HG03139 (cell line): ENCODE results near the gene TPCN1.

Experiments
- ATAC-seq: cut with Tn5 transposase; IDR thresholded peaks from one replicate; pipeline ENCODE4 v1.9.1; 2021; ENCODE audit not compliant: unreplicated experiment

The TPCN1 gene

DNA sequence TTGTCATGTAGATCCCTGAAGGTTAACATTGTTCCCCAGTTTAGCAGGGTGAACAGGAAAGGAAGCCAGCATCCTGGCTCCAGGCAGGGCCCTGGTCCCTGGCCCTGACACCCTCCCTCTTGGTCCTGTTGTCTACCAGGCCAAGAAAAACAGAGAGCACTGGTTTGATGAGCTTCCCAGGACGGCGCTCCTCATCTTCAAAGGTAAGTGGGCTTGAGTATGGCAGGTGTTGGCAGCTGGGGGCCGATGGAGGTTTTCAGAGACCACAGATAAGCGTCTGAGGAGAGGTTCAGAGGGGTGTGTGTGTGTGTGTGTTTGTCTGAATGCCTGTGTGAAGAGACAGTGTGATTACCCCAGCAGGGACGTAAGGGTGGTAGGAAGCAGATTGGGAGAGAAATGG, 57.4 kb downstream of the TPCN1 start:
- ATAC-seq: no peak

- no peak for ATAC-seq
Observed at GRCh38 chr12:113284751-113285150, 63.5 kb downstream of the TPCN1 start.

GRCh38 chr12:113285679-113286610, 64.7 kb downstream of the TPCN1 start:
- ATAC-seq: no peak

- no peak for ATAC-seq
Observed at GRCh38 chr12:113286712-113287111, 65.4 kb downstream of the TPCN1 start.

DNA sequence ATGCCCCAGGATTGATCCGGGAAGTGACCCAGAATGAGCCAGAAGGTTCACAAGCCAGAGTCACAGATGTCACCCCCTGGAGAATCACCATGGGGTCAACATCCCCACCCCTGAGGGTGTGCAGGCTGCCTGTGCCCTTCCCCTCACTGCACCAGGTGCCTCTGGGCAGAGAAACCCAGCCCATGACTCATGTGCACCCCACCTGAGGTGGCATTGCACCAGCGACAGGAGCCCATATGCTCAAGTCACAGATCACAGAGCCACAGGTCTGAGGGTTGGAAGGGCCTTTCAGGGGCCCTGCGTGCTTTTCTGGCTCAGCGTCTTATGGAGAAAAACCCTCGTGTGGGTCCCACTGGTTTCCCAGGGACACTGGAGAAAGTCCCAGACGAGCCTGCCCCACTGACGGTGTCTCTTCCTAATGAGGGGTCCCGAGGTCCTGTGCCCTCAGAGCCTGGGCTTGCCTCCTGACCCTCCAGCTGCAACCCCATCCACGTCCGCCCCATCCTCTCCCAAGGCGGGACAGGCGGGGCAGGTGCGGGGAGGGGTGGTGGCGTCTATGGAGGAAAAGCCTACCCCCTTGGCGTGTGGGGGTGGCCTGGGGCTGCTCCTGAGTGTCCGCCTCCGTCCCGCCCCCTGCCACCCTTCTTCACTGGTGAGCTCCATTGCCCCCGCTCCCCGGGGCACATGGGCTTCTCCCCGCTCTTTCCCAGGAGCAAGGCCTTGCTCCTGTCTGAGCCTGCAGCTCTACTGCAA, 66.1 kb downstream of the TPCN1 start:
- ATAC-seq: no peak

DNA sequence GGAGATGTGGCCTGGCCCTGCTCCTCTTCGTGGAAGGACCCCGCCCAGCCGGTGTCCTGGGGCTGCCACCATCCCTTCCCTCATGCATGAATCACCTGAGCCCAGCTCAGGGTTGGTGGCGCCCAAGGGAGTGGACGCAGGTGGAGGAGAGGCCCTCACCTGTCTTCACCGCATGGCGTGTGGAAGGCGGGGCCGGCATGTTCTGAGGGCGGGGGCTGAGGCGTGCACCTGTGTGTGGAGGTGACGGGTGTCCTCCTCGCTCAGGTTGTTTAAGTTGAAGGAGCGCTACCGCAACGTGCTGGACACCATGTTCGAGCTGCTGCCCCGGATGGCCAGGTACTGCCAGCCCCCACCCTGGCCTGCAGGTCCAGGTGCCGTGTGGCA, 66.6 kb downstream of the TPCN1 start:
- ATAC-seq: no peak

DNA sequence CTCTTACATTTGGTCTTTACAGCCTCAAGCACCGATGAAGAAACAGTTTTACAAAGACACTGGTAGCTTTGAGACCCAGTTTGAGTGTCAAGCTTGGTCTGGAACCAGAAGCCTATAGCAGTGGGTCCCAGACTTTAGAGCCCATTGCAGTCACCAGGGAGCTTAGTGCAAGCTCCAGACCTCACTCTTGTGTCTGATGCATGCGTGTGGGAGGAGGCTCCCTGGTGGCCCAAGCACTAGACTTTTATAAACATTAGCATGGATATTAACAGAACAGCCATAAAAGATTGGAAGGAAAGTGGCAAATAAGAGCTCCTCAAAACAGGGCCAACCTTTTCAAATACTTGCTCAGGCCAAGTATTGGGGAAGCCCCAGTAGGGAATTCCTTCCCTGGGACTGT, 68.1 kb downstream of the TPCN1 start:
- no peak for ATAC-seq

DNA sequence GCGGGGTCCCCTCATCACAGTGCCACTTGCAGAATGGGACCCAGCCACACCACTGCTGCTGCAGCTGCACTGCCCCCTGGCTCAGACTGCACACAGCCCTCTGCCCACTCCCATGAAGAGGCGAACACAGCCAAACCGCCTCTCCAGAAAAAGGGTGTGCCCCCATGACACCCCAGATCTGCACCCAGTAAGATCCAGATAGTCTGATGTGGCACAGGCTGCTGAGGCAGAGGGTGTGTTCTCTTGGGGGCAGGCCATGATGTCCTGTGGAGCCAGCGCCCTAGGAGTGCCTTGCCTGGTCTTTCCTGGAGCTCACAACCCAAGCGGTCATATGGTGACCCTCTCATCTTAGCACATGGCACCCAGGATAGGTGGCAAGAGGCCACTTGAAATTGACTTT, 69.2 kb downstream of the TPCN1 start:
- ATAC-seq: no peak

DNA sequence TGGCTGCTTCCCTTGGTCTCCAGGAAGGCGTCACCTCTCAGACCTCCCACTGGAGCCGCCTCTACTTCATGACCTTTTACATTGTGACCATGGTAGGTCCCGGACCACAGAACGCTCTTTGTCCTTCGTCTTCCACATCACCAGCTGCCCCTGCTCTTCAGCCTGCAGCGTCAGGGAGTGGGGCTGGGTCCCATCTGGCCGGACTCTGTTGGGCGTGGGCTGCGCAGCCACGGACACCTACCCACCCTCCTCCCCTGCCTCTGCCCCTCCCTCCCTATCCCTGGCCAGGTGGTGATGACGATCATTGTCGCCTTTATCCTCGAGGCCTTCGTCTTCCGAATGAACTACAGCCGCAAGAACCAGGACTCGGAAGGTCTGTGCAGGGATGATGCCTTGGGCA, 70.3 kb downstream of the TPCN1 start:
- ATAC-seq: no peak

GRCh38 chr12:113292091-113292490, 70.8 kb downstream of the TPCN1 start:
- no peak for ATAC-seq

DNA sequence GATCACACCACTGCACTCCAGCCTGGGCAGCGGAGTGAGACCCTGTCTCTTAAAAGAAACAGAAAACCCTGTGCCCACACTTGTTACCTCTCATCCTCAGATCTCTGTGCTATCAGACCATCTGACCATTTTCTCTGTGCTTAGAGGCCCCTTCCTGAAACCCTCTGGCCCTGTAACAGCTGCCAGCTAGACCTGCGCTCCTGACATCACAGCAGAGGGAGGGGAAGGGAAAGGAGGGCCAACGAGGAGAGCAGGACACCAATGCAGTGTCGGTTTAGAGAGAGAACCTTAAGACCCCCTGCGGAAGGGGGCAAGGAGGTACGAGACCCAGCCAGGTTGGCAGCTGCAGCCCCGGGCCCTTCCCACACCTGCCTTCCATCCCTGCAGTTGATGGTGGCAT, 71.3 kb downstream of the TPCN1 start:
- no peak for ATAC-seq

DNA sequence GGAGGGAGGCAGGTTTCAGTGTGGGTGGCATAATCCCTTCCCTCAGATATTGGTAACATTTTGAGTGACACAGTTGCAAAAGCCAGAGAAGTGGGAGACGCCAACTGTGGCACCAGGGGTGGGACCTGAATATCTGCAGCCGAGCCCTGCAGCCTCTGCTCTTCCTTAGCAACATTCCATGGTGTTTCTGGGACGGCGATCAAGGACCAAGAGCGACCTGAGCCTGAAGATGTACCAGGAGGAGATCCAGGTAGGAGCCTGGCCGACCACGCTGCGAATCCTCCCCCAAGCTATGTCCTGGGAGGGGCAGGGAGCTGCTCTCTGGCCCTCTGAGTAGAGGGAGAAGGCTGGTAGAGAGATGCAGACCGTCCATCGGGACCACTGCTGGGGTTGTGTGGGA, 71.8 kb downstream of the TPCN1 start:
- ATAC-seq: no peak

- no peak for ATAC-seq
Observed at GRCh38 chr12:113295886-113296556, 74.8 kb downstream of the TPCN1 start.

DNA sequence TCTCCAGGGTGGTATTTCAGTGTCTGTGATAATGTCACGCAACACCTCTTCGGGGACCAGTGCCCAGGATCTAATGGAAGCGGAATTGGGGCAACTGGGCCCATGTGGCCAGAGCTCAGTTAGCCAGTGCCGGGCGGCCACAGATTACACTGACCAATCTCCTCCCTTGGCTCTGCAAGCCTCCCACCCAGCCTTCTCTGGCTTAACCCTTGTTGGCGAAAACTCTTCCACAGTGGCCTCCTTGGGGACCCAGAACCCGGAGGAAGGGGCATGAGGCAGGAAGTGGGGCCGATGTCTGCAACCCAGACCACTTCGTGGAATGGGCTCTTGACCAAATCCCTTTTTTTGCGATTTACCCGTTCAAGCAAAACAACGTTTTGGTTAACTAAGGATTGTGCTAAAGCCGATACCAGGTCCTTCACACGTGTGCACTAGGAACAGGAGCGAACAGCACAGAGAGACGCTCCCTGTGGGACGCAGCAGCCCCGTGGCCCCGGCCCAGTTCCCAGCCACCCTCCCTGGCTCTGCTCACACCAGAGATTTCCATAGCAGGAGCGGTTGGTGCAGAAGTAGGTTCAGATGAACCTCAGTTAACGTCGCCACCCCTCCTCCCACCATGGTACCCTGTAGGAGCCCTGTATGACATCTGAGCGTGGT, 75.4 kb downstream of the TPCN1 start:
- no peak for ATAC-seq

GRCh38 chr12:113297214-113297587, 75.9 kb downstream of the TPCN1 start:
- ATAC-seq: no peak

GRCh38 chr12:113297621-113298471, 76.6 kb downstream of the TPCN1 start:
- no peak for ATAC-seq

DNA sequence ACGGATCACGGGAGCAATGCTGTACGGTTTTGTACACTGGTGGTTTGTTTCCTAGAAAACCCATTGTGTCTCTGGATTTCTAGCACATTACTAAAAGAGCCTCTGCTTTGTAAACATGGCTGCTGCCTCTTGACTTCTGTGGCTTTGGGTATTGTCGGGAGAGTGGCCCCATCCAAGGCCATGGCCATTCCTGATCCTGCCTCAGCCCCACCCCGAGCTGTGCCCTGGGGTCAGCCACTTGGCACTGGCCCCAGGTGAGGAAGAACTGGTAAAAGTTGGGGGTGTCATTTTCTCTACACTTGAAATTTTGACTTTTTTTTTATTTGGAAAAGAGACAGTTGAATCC, 77.2 kb downstream of the TPCN1 start:
- no peak for ATAC-seq

- no peak for ATAC-seq
Observed at GRCh38 chr12:113298861-113299545, 77.7 kb downstream of the TPCN1 start.

- no peak for ATAC-seq
Observed at GRCh38 chr12:113299619-113300237, 78.5 kb downstream of the TPCN1 start.
